ENCODE measurements around the gene KDR. TPM values are rescaled to one million over a fixed set of nuclear protein-coding genes. Genes with fewer than 3 reads are reported as not detected.

The KDR gene
- total and polyA plus RNA-seq, 2 experiments from 2014 or later: 0.20 TPM; not detected in 1

DNA sequence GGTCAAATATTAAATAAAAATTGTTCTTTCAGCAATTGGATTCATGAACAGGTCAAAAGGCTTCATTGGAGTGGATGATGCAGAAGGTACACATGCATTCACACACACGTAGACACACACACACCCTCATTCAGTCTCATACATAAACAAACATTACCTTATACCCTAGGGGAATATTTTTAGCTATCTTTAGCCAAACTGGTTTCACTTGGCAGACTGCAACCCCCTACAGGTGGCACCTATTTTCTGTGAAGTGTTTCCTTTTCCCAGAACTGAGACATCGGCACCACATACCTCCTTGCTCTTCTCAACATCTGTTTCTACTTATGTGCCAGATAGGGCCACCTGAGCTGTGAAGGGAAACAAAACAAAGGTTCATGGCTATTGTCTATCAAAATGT is 18.5 kb upstream of the KDR start:
- H3K4me1 ChIP-seq (ENCODE audit: insufficient read depth): no peaks in the 10 kb centered on the region
- in situ Hi-C loops (cut with MboI): no loop called here
- no peak overlapping the region for H3K9ac ChIP-seq
- H3K4me3 ChIP-seq: no peak overlapping the region
- no peak overlapping the region for H2AFZ ChIP-seq
- H3K27ac ChIP-seq: no peak overlapping the region
- no peaks in the 10 kb centered on the region for H4K20me1 ChIP-seq (ENCODE audit: insufficient read depth)
- H3K36me3 ChIP-seq (ENCODE audit: low read depth): no peaks in the 10 kb centered on the region
- H3K4me2 ChIP-seq (ENCODE audit: unreplicated experiment): no peak overlapping the region
- H3K79me2 ChIP-seq (ENCODE audit: insufficient read depth): no peaks in the 10 kb centered on the region
- no peaks in the 10 kb centered on the region for H3K27me3 ChIP-seq (replicated peaks; ENCODE audit: insufficient read depth)
- DNase-seq: no peak
- no peak for TF ChIP-seq EZH2 (IDR thresholded peaks at IDR 0.05; ENCODE audit: insufficient read depth, poor library complexity, severe bottlenecking)
- no peak for TF ChIP-seq EZH2phosphoT487 (IDR thresholded peaks at IDR 0.05; ENCODE audit: insufficient read depth, low read depth)
- 5 to 9% methylated on average over 2 of the region's 2 CpGs for WGBS, 2 experiments (ENCODE audit: low coverage in 1 of 2, low lambda C conversion rate in 2 of 2, missing lambda C conversion rate in 2 of 2)
- no peaks in the 10 kb centered on the region for H3K9me3 ChIP-seq (ENCODE audit: low read depth)
- H3K9me2 ChIP-seq (ENCODE audit: insufficient read depth): no peaks in the 10 kb centered on the region
- no peaks in the 10 kb centered on the region for H3F3A ChIP-seq (ENCODE audit: insufficient read depth)

DNA sequence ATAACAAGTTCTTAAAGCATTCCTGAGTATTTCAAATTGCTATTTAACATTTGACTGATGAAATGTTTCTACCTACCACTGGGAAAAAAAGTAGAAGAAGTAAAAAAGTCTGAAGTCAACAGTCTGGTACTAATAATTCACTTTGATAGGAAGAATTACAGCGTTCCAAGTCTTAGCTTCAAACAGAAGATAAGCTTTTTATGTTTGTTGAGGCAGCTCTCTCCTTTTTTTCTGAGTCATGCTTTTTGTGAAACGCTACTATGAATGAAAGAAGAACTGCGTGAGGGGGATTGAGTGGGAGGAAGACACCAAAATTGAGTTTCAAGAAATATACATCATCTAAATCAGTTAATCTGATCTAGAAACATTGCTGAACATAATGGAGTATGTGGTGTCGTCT is 13.0 kb upstream of the KDR start:
- Histone ChIP-seq H3K9me2 (ENCODE audit: insufficient read depth) (no peaks in the 10 kb centered on the region), H3K4me2 (ENCODE audit: unreplicated experiment) (no peak overlapping the region), H2AFZ (no peak overlapping the region), H4K20me1 (ENCODE audit: insufficient read depth) (no peaks in the 10 kb centered on the region), H3K27me3 (replicated peaks; ENCODE audit: insufficient read depth) (no peaks in the 10 kb centered on the region), H3F3A (ENCODE audit: insufficient read depth) (no peaks in the 10 kb centered on the region), H3K36me3 (ENCODE audit: low read depth) (no peaks in the 10 kb centered on the region), H3K9me3 (ENCODE audit: low read depth) (no peaks in the 10 kb centered on the region), H3K9ac (no peak overlapping the region), H3K27ac (no peak overlapping the region), H3K4me3 (no peak overlapping the region), H3K4me1 (ENCODE audit: insufficient read depth) (no peaks in the 10 kb centered on the region), H3K79me2 (ENCODE audit: insufficient read depth) (no peaks in the 10 kb centered on the region)
- in situ Hi-C loops (cut with MboI): no loop called here
- no peak for DNase-seq
- 45 to 48% methylated on average over 4 of the region's 4 CpGs for WGBS, 2 experiments (ENCODE audit: low coverage in 1 of 2, low lambda C conversion rate in 2 of 2, missing lambda C conversion rate in 2 of 2)
- no peak for TF ChIP-seq EZH2phosphoT487 (IDR thresholded peaks at IDR 0.05; ENCODE audit: insufficient read depth, low read depth)
- no peak for TF ChIP-seq EZH2 (IDR thresholded peaks at IDR 0.05; ENCODE audit: insufficient read depth, poor library complexity, severe bottlenecking)

GRCh38 chr4:55136634-55137033 is 11.2 kb upstream of the KDR start:
- in situ Hi-C loops (cut with MboI): no loop called here
- Histone ChIP-seq H3K36me3 (ENCODE audit: low read depth) (no peaks in the 10 kb centered on the region), H3K27me3 (replicated peaks; ENCODE audit: insufficient read depth) (no peaks in the 10 kb centered on the region), H3K9me3 (ENCODE audit: low read depth) (no peaks in the 10 kb centered on the region), H3K4me3 (no peak overlapping the region), H3K4me2 (ENCODE audit: unreplicated experiment) (no peak overlapping the region), H3K79me2 (ENCODE audit: insufficient read depth) (no peaks in the 10 kb centered on the region), H3F3A (ENCODE audit: insufficient read depth) (no peaks in the 10 kb centered on the region), H4K20me1 (ENCODE audit: insufficient read depth) (no peaks in the 10 kb centered on the region), H2AFZ (no peak overlapping the region), H3K9ac (no peak overlapping the region), H3K4me1 (ENCODE audit: insufficient read depth) (no peaks in the 10 kb centered on the region), H3K9me2 (ENCODE audit: insufficient read depth) (no peaks in the 10 kb centered on the region), H3K27ac (no peak overlapping the region)
- WGBS, 2 experiments (ENCODE audit: low coverage in 1 of 2, low lambda C conversion rate in 2 of 2, missing lambda C conversion rate in 2 of 2): 57 to 59% methylated on average over 2 of the region's 2 CpGs
- TF ChIP-seq EZH2 (IDR thresholded peaks at IDR 0.05; ENCODE audit: insufficient read depth, poor library complexity, severe bottlenecking): no peak
- TF ChIP-seq EZH2phosphoT487 (IDR thresholded peaks at IDR 0.05; ENCODE audit: insufficient read depth, low read depth): no peak
- DNase-seq: no peak

DNA sequence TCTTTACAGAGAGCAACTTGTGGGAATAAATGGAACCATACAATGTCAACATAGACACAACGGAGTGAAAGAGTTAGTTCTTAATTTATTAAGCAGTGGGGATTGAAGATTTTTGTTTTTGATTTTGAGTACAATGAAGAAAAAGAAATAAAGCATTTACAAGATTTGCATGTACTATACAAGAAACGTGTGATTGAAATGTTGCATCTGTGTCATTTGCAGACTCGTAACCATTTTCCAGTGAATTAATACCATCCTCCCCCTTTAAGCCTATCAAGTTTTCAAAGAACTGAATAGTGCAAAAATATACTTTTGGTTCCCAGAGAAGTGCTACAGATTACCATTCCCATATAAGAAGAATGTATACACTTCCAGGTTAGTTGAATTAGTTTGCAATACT is 8.6 kb upstream of the KDR start:
- no peak overlapping the region for H3K9ac ChIP-seq
- H3K79me2 ChIP-seq (ENCODE audit: insufficient read depth): no peaks in the 10 kb centered on the region
- TF ChIP-seq EZH2phosphoT487 (IDR thresholded peaks at IDR 0.05; ENCODE audit: insufficient read depth, low read depth) (no peak), EZH2 (IDR thresholded peaks at IDR 0.05; ENCODE audit: insufficient read depth, poor library complexity, severe bottlenecking) (no peak)
- no peaks in the 10 kb centered on the region for H3K9me2 ChIP-seq (ENCODE audit: insufficient read depth)
- H3F3A ChIP-seq (ENCODE audit: insufficient read depth): no peaks in the 10 kb centered on the region
- H4K20me1 ChIP-seq (ENCODE audit: insufficient read depth): no peaks in the 10 kb centered on the region
- no peak overlapping the region for H3K4me2 ChIP-seq (ENCODE audit: unreplicated experiment)
- no peaks in the 10 kb centered on the region for H3K9me3 ChIP-seq (ENCODE audit: low read depth)
- DNase-seq: no peak
- no peaks in the 10 kb centered on the region for H3K4me1 ChIP-seq (ENCODE audit: insufficient read depth)
- no peak overlapping the region for H2AFZ ChIP-seq
- 28 to 45% methylated on average over 3 of the region's 3 CpGs for WGBS, 2 experiments (ENCODE audit: low coverage in 1 of 2, low lambda C conversion rate in 2 of 2, missing lambda C conversion rate in 2 of 2)
- no peaks in the 10 kb centered on the region for H3K27me3 ChIP-seq (replicated peaks; ENCODE audit: insufficient read depth)
- in situ Hi-C loops (cut with MboI): no loop called here
- no peak overlapping the region for H3K4me3 ChIP-seq
- H3K36me3 ChIP-seq (ENCODE audit: low read depth): no peaks in the 10 kb centered on the region
- no peak overlapping the region for H3K27ac ChIP-seq

GRCh38 chr4:55132775-55133174 is 7.4 kb upstream of the KDR start:
- Histone ChIP-seq H3K27ac (no peak overlapping the region), H3K4me2 (ENCODE audit: unreplicated experiment) (no peak overlapping the region), H3K79me2 (ENCODE audit: insufficient read depth) (no peaks in the 10 kb centered on the region), H3K4me3 (no peak overlapping the region), H3K9me2 (ENCODE audit: insufficient read depth) (no peaks in the 10 kb centered on the region), H2AFZ (no peak overlapping the region), H3K4me1 (ENCODE audit: insufficient read depth) (no peaks in the 10 kb centered on the region), H3K9ac (no peak overlapping the region), H4K20me1 (ENCODE audit: insufficient read depth) (no peaks in the 10 kb centered on the region), H3K9me3 (ENCODE audit: low read depth) (no peaks in the 10 kb centered on the region), H3K27me3 (replicated peaks; ENCODE audit: insufficient read depth) (no peaks in the 10 kb centered on the region), H3K36me3 (ENCODE audit: low read depth) (no peaks in the 10 kb centered on the region), H3F3A (ENCODE audit: insufficient read depth) (no peaks in the 10 kb centered on the region)
- WGBS, 2 experiments (ENCODE audit: low coverage in 1 of 2, low lambda C conversion rate in 2 of 2, missing lambda C conversion rate in 2 of 2): 92 to 100% methylated on average over 1 of the region's 1 CpG
- TF ChIP-seq EZH2phosphoT487 (IDR thresholded peaks at IDR 0.05; ENCODE audit: insufficient read depth, low read depth) (no peak), EZH2 (IDR thresholded peaks at IDR 0.05; ENCODE audit: insufficient read depth, poor library complexity, severe bottlenecking) (no peak)
- no peak for DNase-seq
- in situ Hi-C loops (cut with MboI): no loop called here
